ENCODE data around the gene MICAL3. TPM values are rescaled to one million over a fixed set of nuclear protein-coding genes. Genes with fewer than 3 reads are reported as not detected.

MICAL3 gene
- total RNA-seq, 1 donor from 2014 or later: 44.8 TPM

GRCh38 chr22:17875631-17876030, 148.7 kb downstream of the MICAL3 start:
- no peak for FAIRE-seq
- DNase-seq (ENCODE audit: low spot score in 2 of 2): no peak

- DNase-seq (ENCODE audit: low spot score in 2 of 2) (no peak), FAIRE-seq (no peak)
Observed at GRCh38 chr22:17875156-17875555, 149.2 kb downstream of the MICAL3 start.

GRCh38 chr22:17874231-17874905, 150.0 kb downstream of the MICAL3 start:
- no peak for FAIRE-seq

GRCh38 chr22:17873804-17874203, 150.6 kb downstream of the MICAL3 start:
- no peak for FAIRE-seq
- no peak for DNase-seq (ENCODE audit: low spot score in 2 of 2)

More at GRCh38 chr22:17874231-17874905, 150.0 kb downstream of the MICAL3 start:
- no peak for DNase-seq (ENCODE audit: low spot score in 2 of 2)

GRCh38 chr22:17873116-17873515, 151.2 kb downstream of the MICAL3 start:
- DNase-seq (ENCODE audit: low spot score in 2 of 2) (no peak), FAIRE-seq (no peak)

- no peak for FAIRE-seq
- DNase-seq (ENCODE audit: low spot score in 2 of 2): no peak
Observed at GRCh38 chr22:17872471-17872870, 151.9 kb downstream of the MICAL3 start.

- DNase-seq (ENCODE audit: low spot score in 2 of 2) (peak in 1 of 2 donors; percentile 58), FAIRE-seq (no peak)
Observed at GRCh38 chr22:17871726-17872458, 152.5 kb downstream of the MICAL3 start.

GRCh38 chr22:17870407-17870806, 154.0 kb downstream of the MICAL3 start:
- FAIRE-seq (no peak), DNase-seq (ENCODE audit: low spot score in 2 of 2) (no peak)

GRCh38 chr22:17869285-17870096, 154.9 kb downstream of the MICAL3 start:
- no peak for DNase-seq (ENCODE audit: low spot score in 2 of 2)
- no peak for FAIRE-seq

- no peak for DNase-seq (ENCODE audit: low spot score in 2 of 2)
- no peak for FAIRE-seq
Observed at GRCh38 chr22:17868771-17869170, 155.6 kb downstream of the MICAL3 start.

GRCh38 chr22:17867160-17867785, 157.1 kb downstream of the MICAL3 start:
- DNase-seq (ENCODE audit: low spot score in 2 of 2) (no peak), FAIRE-seq (no peak)

GRCh38 chr22:17866621-17867020, 157.7 kb downstream of the MICAL3 start:
- FAIRE-seq (no peak), DNase-seq (ENCODE audit: low spot score in 2 of 2) (no peak)

- DNase-seq (ENCODE audit: low spot score in 2 of 2) (peak; percentile 70 to 76), FAIRE-seq (peak; percentile 42)
Observed at GRCh38 chr22:17866127-17866526, 158.2 kb downstream of the MICAL3 start.

- FAIRE-seq (no peak), DNase-seq (ENCODE audit: low spot score in 2 of 2) (no peak)
Observed at GRCh38 chr22:17865183-17866055, 158.9 kb downstream of the MICAL3 start.

- no peak for DNase-seq (ENCODE audit: low spot score in 2 of 2)
- FAIRE-seq: no peak
Observed at GRCh38 chr22:17864398-17865182, 159.8 kb downstream of the MICAL3 start.

GRCh38 chr22:17862646-17863181, 161.6 kb downstream of the MICAL3 start:
- FAIRE-seq (no peak), DNase-seq (ENCODE audit: low spot score in 2 of 2) (no peak)

GRCh38 chr22:17861909-17862308, 162.5 kb downstream of the MICAL3 start:
- no peak for DNase-seq (ENCODE audit: low spot score in 2 of 2)
- no peak for FAIRE-seq

- DNase-seq (ENCODE audit: low spot score in 2 of 2) (no peak), FAIRE-seq (no peak)
Observed at GRCh38 chr22:17860220-17860965, 164.0 kb downstream of the MICAL3 start.
